Measurements from ENCODE around the gene ZNF333.

Gene ZNF333

DNA sequence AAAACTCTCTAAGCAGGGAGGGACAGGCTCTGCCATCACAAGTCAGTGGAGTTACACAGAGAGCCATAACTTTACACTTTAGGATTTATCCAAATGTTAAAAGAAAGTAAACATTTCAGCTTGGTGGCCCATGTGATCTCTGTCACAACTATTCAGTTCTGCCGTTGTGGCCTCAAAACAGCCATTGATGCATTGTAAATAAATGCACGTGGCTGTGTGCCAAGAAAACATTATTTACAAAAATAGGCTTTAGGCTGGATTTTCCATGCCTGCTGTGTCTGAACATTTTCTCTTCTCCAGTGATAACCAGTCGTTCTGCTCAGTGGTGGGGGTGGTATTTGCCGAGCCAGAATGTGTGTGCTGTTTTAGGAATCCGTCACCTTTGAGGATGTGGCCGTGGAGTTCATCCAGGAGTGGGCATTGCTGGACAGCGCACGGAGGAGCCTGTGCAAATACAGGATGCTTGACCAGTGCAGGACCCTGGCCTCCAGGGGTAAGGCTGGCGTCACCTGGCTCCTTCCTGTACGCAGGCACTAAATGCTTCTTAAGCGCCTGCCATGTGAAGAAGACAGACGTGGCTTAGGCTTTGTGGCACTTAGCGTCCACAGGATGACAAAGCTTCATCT lies 4.9 kb downstream of the ZNF333 start:
- Histone ChIP-seq H3F3A (ENCODE audit: control insufficient read depth, insufficient read depth) (no peaks in the 10 kb centered on the region), H3K9me3 (ENCODE audit: control insufficient read depth, insufficient read depth, low read length) (no peaks in the 10 kb centered on the region), H3K4me2 (ENCODE audit: low read length) (no peak overlapping the region), H4K20me1 (ENCODE audit: control insufficient read depth, insufficient read depth, low read depth, low read length) (no peaks in the 10 kb centered on the region), H3K27ac (ENCODE audit: low read depth, low read length) (no peak overlapping the region), H3K27me3 (ENCODE audit: control insufficient read depth, low read length) (no peaks in the 10 kb centered on the region), H3K79me2 (ENCODE audit: control insufficient read depth, low read length) (peaks cover 2% of the 10 kb centered on the region; the same call in 1 of the 2 replicates), H3K36me3 (ENCODE audit: control insufficient read depth, low read length) (no peaks in the 10 kb centered on the region), H3K4me3 (ENCODE audit: low read length) (no peak overlapping the region), H3K4me1 (ENCODE audit: control insufficient read depth, low read length) (peaks cover 12% of the 10 kb centered on the region), H3K9me2 (replicated peaks; ENCODE audit: control insufficient read depth, low read length) (no peaks in the 10 kb centered on the region)
- TF ChIP-seq, protein P1, sequence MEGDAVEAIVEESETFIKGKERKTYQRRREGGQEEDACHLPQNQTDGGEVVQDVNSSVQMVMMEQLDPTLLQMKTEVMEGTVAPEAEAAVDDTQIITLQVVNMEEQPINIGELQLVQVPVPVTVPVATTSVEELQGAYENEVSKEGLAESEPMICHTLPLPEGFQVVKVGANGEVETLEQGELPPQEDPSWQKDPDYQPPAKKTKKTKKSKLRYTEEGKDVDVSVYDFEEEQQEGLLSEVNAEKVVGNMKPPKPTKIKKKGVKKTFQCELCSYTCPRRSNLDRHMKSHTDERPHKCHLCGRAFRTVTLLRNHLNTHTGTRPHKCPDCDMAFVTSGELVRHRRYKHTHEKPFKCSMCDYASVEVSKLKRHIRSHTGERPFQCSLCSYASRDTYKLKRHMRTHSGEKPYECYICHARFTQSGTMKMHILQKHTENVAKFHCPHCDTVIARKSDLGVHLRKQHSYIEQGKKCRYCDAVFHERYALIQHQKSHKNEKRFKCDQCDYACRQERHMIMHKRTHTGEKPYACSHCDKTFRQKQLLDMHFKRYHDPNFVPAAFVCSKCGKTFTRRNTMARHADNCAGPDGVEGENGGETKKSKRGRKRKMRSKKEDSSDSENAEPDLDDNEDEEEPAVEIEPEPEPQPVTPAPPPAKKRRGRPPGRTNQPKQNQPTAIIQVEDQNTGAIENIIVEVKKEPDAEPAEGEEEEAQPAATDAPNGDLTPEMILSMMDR (IDR thresholded peaks at IDR 0.05; ENCODE audit: low read depth, low read length, poor library complexity, severe bottlenecking) = no peak
- no peak for TF ChIP-seq EZH2phosphoT487 (IDR thresholded peaks at IDR 0.05; ENCODE audit: borderline replicate concordance, low read length)

DNA sequence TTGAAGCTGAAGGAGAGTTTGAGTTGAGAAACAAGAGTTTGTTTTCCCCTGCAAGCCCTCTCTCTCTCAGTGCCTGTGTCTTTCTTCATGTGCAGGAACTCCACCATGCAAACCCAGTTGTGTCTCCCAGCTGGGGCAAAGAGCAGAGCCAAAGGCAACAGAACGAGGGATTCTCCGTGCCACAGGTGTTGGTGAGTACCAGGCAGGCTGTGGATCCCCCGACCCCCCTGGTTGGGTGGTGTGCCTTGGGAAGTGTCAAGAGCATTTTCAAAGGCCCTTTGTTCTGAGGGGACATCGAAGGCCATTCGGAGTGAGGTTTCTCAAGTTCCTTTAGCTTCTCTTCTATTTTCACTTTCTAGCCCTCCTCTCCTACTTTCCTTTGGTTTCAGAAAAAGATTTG lies 5.6 kb downstream of the ZNF333 start:
- no peaks in the 10 kb centered on the region for H4K20me1 ChIP-seq (ENCODE audit: control insufficient read depth, insufficient read depth, low read depth, low read length)
- no peaks in the 10 kb centered on the region for H3K27me3 ChIP-seq (ENCODE audit: control insufficient read depth, low read length)
- H3K4me3 ChIP-seq (ENCODE audit: low read length) = no peak overlapping the region
- H3F3A ChIP-seq (ENCODE audit: control insufficient read depth, insufficient read depth) = no peaks in the 10 kb centered on the region
- H3K9me2 ChIP-seq (replicated peaks; ENCODE audit: control insufficient read depth, low read length) = no peaks in the 10 kb centered on the region
- no peaks in the 10 kb centered on the region for H3K9me3 ChIP-seq (ENCODE audit: control insufficient read depth, insufficient read depth, low read length)
- no peaks in the 10 kb centered on the region for H3K79me2 ChIP-seq (ENCODE audit: control insufficient read depth, low read length)
- TF ChIP-seq EZH2phosphoT487 (IDR thresholded peaks at IDR 0.05; ENCODE audit: borderline replicate concordance, low read length) = no peak
- H3K27ac ChIP-seq (ENCODE audit: low read depth, low read length) = no peak overlapping the region
- H3K4me1 ChIP-seq (ENCODE audit: control insufficient read depth, low read length) = peaks cover 9% of the 10 kb centered on the region
- no peaks in the 10 kb centered on the region for H3K36me3 ChIP-seq (ENCODE audit: control insufficient read depth, low read length)
- H3K4me2 ChIP-seq (ENCODE audit: low read length) = no peak overlapping the region

DNA sequence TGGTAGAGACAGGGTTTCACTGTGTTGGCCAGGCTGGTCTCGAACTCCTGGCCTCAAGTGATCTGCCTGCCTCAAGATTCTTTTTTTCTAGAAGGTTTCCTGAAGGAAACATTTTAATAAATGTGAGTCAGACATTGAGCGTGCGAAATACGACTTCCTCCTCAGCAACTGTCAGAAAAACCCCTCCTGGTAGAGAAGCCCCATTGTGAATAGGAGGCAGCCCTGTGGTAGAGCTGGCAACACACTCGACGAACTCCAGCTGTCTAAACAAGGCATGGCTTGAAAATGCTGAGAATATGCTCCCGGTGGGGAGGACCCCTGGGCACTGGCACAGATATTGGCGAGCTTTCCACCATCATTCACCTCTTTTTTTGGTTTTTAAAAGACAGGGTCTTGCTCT lies 9.8 kb downstream of the ZNF333 start:
- no peaks in the 10 kb centered on the region for H3K27me3 ChIP-seq (ENCODE audit: control insufficient read depth, low read length)
- H3K36me3 ChIP-seq (ENCODE audit: control insufficient read depth, low read length) = peaks cover 6% of the 10 kb centered on the region
- H3K9me3 ChIP-seq (ENCODE audit: control insufficient read depth, insufficient read depth, low read length) = no peaks in the 10 kb centered on the region
- H3F3A ChIP-seq (ENCODE audit: control insufficient read depth, insufficient read depth) = no peaks in the 10 kb centered on the region
- no peak overlapping the region for H3K4me2 ChIP-seq (ENCODE audit: low read length)
- TF ChIP-seq, protein P1 (IDR thresholded peaks at IDR 0.05; ENCODE audit: low read depth, low read length, poor library complexity, severe bottlenecking) = no peak
- no peak for TF ChIP-seq EZH2phosphoT487 (IDR thresholded peaks at IDR 0.05; ENCODE audit: borderline replicate concordance, low read length)
- H3K4me3 ChIP-seq (ENCODE audit: low read length) = no peak overlapping the region
- no peaks in the 10 kb centered on the region for H4K20me1 ChIP-seq (ENCODE audit: control insufficient read depth, insufficient read depth, low read depth, low read length)
- H3K79me2 ChIP-seq (ENCODE audit: control insufficient read depth, low read length) = no peaks in the 10 kb centered on the region
- no peaks in the 10 kb centered on the region for H3K4me1 ChIP-seq (ENCODE audit: control insufficient read depth, low read length)
- H3K9me2 ChIP-seq (replicated peaks; ENCODE audit: control insufficient read depth, low read length) = no peaks in the 10 kb centered on the region
- no peak overlapping the region for H3K27ac ChIP-seq (ENCODE audit: low read depth, low read length)

DNA sequence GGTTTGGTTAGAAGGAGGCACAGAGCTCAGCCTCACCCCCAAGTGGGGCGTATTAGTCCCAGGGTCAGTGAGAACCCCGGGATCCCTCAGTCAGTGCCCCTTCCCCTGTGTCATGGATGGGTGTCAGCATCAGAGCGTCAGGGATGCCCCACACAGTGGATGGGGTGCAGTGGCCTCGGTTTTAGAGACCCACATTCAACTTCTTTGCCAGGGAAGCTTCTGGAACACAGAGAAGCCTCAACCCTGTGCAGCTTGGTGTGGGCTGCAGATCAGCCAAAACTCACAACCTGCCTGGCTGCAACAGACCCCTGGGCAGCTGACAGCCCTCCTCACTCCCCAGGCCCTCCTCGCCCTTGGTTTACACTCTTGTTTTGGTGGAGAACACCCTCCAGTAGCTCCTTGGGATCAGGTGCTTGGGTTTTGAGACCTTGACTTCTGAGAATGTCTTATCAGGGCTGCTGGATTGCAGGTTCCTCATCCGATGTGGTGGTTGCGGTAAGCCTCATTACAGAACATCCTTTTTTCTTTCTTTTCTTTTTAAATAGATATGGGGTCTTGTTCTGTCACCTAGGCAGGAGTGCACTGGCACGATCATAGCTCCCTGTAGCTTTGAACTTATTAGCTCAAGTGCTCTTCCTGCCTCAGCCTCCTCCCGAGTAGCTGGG lies 11.0 kb downstream of the ZNF333 start:
- Histone ChIP-seq H4K20me1 (ENCODE audit: control insufficient read depth, insufficient read depth, low read depth, low read length) (no peaks in the 10 kb centered on the region), H3K9me2 (replicated peaks; ENCODE audit: control insufficient read depth, low read length) (no peaks in the 10 kb centered on the region), H3K4me2 (ENCODE audit: low read length) (no peak overlapping the region), H3K27me3 (ENCODE audit: control insufficient read depth, low read length) (no peaks in the 10 kb centered on the region), H3F3A (ENCODE audit: control insufficient read depth, insufficient read depth) (no peaks in the 10 kb centered on the region), H3K79me2 (ENCODE audit: control insufficient read depth, low read length) (no peaks in the 10 kb centered on the region), H3K4me1 (ENCODE audit: control insufficient read depth, low read length) (no peaks in the 10 kb centered on the region), H3K9me3 (ENCODE audit: control insufficient read depth, insufficient read depth, low read length) (no peaks in the 10 kb centered on the region), H3K4me3 (ENCODE audit: low read length) (no peak overlapping the region), H3K36me3 (ENCODE audit: control insufficient read depth, low read length) (peaks cover 6% of the 10 kb centered on the region), H3K27ac (ENCODE audit: low read depth, low read length) (no peak overlapping the region)
- no peak for TF ChIP-seq EZH2phosphoT487 (IDR thresholded peaks at IDR 0.05; ENCODE audit: borderline replicate concordance, low read length)
- TF ChIP-seq, protein P1 (IDR thresholded peaks at IDR 0.05; ENCODE audit: low read depth, low read length, poor library complexity, severe bottlenecking) = no peak
